KMS-11 (cell line): ENCODE data around the gene NXPH4.

Experiments
- H2AFZ ChIP-seq: fragments of 200-600 bp; sonication (generic); 2 replicates; pipeline ENCODE4 v1.6.1; 2016; ENCODE audit warnings: antibody characterized with exemption, mixed run types, low read depth
- H3K27ac ChIP-seq: fragments of 200-600 bp; sonication (generic); 2 replicates; pipeline ENCODE4 v1.6.1; 2016; ENCODE audit warnings: mild to moderate bottlenecking, mixed run types
- H3K27me3 ChIP-seq: fragments of 200-600 bp; sonication (generic); 2 replicates; pipeline ENCODE4 v1.6.1; 2017; ENCODE audit warnings: mild to moderate bottlenecking, low read depth, mixed run types, moderate library complexity; ENCODE audit not compliant: insufficient read depth
- H3K36me3 ChIP-seq: fragments of 200-600 bp; sonication (generic); 2 replicates; pipeline ENCODE4 v1.6.1; 2017; ENCODE audit warnings: mild to moderate bottlenecking, mixed run types; ENCODE audit not compliant: insufficient read depth
- H3K4me1 ChIP-seq: fragments of 200-600 bp; sonication (generic); 2 replicates; pipeline ENCODE4 v1.6.1; 2016; ENCODE audit warnings: mild to moderate bottlenecking, low read depth, mixed run types; ENCODE audit not compliant: poor library complexity, severe bottlenecking
- H3K4me2 ChIP-seq: fragments of 200-600 bp; sonication (generic); 2 replicates; pipeline ENCODE4 v1.7.0; 2016; ENCODE audit warnings: mild to moderate bottlenecking, mixed run types
- H3K4me3 ChIP-seq: fragments of 200-600 bp; sonication (generic); IDR thresholded peaks from 2 replicates; pipeline ENCODE4 v1.6.1; 2017; ENCODE audit warnings: low read depth, low read length, mixed read lengths; ENCODE audit not compliant: insufficient read depth
- H3K79me2 ChIP-seq: fragments of 200-600 bp; sonication (generic); 2 replicates; pipeline ENCODE4 v1.6.1; 2016; ENCODE audit warnings: low read depth, mixed run types; ENCODE audit not compliant: insufficient read depth
- H3K9ac ChIP-seq: fragments of 200-600 bp; sonication (generic); 2 replicates; pipeline ENCODE4 v1.6.1; 2016; ENCODE audit warnings: mild to moderate bottlenecking, mixed run types
- H4K20me1 ChIP-seq: fragments of 200-600 bp; sonication (generic); 2 replicates; pipeline ENCODE4 v1.6.1; 2016; ENCODE audit warnings: mild to moderate bottlenecking, mixed run types; ENCODE audit not compliant: insufficient read depth
- CTCF ChIP-seq: fragments of 200-600 bp; sonication (generic); conservative IDR thresholded peaks from 2 replicates; pipeline ENCODE4 v1.6.1; 2017; ENCODE audit warnings: low read depth, mild to moderate bottlenecking, antibody characterized with exemption, low read length, moderate library complexity, mixed read lengths

Gene NXPH4

GRCh38 chr12:57242329-57242690, 25.7 kb downstream of the NXPH4 start:
- Histone ChIP-seq H2AFZ (peak overlapping the region; percentile 81; the same call in 1 of the 2 replicates), H4K20me1 (no peaks in the 10 kb centered on the region), H3K27me3 (peaks cover 65% of the 10 kb centered on the region), H3K4me2 (peak overlapping the region; percentile 100), H3K79me2 (no peaks in the 10 kb centered on the region), H3K36me3 (no peaks in the 10 kb centered on the region), H3K4me3 (no peak overlapping the region), H3K27ac (no peak overlapping the region), H3K4me1 (peaks cover 54% of the 10 kb centered on the region), H3K9ac (no peak overlapping the region)
- no peak for TF ChIP-seq CTCF

GRCh38 chr12:57242691-57243454, 26.3 kb downstream of the NXPH4 start:
- H3K79me2 ChIP-seq = no peaks in the 10 kb centered on the region
- H2AFZ ChIP-seq = peak overlapping the region; percentile 81
- TF ChIP-seq CTCF = peak; percentile 97
- no peaks in the 10 kb centered on the region for H3K36me3 ChIP-seq
- peak overlapping the region; percentile 19 for H3K4me3 ChIP-seq
- H3K4me1 ChIP-seq = peaks cover 48% of the 10 kb centered on the region
- no peaks in the 10 kb centered on the region for H4K20me1 ChIP-seq
- H3K27ac ChIP-seq = no peak overlapping the region
- H3K27me3 ChIP-seq = peaks cover 60% of the 10 kb centered on the region
- H3K9ac ChIP-seq = peak overlapping the region; percentile 7; the same call in 1 of the 2 replicates
- H3K4me2 ChIP-seq = peak overlapping the region; percentile 100

- Histone ChIP-seq H3K79me2 (no peaks in the 10 kb centered on the region), H4K20me1 (no peaks in the 10 kb centered on the region), H3K9ac (peak overlapping the region; percentile 7; the same call in 1 of the 2 replicates), H3K4me2 (peak overlapping the region; percentile 100), H3K36me3 (no peaks in the 10 kb centered on the region), H3K27me3 (peaks cover 52% of the 10 kb centered on the region), H2AFZ (peak overlapping the region; percentile 81), H3K4me1 (peaks cover 40% of the 10 kb centered on the region), H3K4me3 (peak overlapping the region; percentile 19), H3K27ac (no peak overlapping the region)
- peak; percentile 83 for TF ChIP-seq CTCF
Measured at GRCh38 chr12:57243521-57244311, 27.1 kb downstream of the NXPH4 start.

- H3K27ac ChIP-seq = no peak overlapping the region
- H3K9ac ChIP-seq = no peak overlapping the region
- peaks cover 49% of the 10 kb centered on the region for H3K27me3 ChIP-seq
- H3K4me2 ChIP-seq = no peak overlapping the region; the same call in 1 of the 2 replicates
- H3K4me3 ChIP-seq = no peak overlapping the region
- H3K4me1 ChIP-seq = peaks cover 36% of the 10 kb centered on the region
- H4K20me1 ChIP-seq = no peaks in the 10 kb centered on the region
- no peaks in the 10 kb centered on the region for H3K79me2 ChIP-seq
- TF ChIP-seq CTCF = no peak
- no peaks in the 10 kb centered on the region for H3K36me3 ChIP-seq
- no peak overlapping the region for H2AFZ ChIP-seq
Measured at GRCh38 chr12:57244312-57244696, 27.7 kb downstream of the NXPH4 start.
